Measurements from ENCODE around the gene CLRN3.
A peak's percentile ranks its signal among the peaks of the same experiment; 100 is the strongest.

The CLRN3 gene

GRCh38 chr10:127892743-127893142 is at the start of gene CLRN3:
CLRN3 (minus strand) TSS chr10:127892941; CDS start chr10:127892784, 157 bp downstream.
- no peak for DNase-seq

DNA sequence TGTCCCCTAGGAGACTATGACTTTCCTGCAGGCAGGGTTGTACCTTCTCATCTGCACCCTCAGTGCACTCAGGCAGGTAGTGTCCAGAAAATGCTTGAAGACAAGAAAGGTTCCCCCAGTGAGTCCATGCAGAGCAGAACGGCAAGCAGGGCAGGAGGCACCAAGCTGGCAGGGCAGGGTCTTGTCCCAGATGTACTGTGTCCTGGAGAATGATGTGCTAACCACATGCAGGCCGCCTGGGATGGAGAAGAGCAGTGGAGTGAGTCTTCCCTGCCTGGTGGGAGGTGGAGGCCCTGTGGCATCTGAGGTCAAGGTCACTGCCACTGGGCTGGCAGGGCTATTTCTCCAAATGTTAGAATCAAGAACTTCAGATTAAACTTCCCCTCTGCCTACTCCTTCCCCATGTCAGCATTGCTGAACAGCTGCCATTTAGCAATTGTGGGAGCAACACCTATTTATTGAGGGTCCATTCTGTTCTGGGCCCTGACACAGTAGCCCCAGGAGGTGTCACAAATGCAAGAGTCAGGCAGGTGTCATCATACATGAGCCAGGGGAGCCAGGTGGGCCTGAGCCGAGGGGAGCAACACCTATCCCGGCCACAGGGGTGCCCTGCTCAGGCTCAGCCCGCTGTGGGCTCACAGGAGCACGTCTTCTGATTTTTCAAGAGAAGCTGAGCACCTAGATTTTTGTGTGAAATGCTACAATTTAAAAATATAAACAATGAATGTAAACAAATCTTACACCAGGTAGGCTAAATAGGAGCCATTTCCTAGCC is 48.3 kb upstream of the CLRN3 start:
- no peak for DNase-seq

GRCh38 chr10:127939786-127940330 is 47.1 kb upstream of the CLRN3 start:
- DNase-seq: no peak

- no peak for DNase-seq
Observed at GRCh38 chr10:127937915-127938463, 45.2 kb upstream of the CLRN3 start.

GRCh38 chr10:127937069-127937468 is 44.3 kb upstream of the CLRN3 start:
- DNase-seq: no peak

- no peak for DNase-seq
Observed at GRCh38 chr10:127935071-127935561, 42.4 kb upstream of the CLRN3 start.

- DNase-seq: no peak
Observed at GRCh38 chr10:127934383-127934782, 41.6 kb upstream of the CLRN3 start.

- DNase-seq: no peak
Observed at GRCh38 chr10:127933271-127933670, 40.5 kb upstream of the CLRN3 start.

GRCh38 chr10:127932521-127933270 is 40.0 kb upstream of the CLRN3 start:
- no peak for DNase-seq

DNA sequence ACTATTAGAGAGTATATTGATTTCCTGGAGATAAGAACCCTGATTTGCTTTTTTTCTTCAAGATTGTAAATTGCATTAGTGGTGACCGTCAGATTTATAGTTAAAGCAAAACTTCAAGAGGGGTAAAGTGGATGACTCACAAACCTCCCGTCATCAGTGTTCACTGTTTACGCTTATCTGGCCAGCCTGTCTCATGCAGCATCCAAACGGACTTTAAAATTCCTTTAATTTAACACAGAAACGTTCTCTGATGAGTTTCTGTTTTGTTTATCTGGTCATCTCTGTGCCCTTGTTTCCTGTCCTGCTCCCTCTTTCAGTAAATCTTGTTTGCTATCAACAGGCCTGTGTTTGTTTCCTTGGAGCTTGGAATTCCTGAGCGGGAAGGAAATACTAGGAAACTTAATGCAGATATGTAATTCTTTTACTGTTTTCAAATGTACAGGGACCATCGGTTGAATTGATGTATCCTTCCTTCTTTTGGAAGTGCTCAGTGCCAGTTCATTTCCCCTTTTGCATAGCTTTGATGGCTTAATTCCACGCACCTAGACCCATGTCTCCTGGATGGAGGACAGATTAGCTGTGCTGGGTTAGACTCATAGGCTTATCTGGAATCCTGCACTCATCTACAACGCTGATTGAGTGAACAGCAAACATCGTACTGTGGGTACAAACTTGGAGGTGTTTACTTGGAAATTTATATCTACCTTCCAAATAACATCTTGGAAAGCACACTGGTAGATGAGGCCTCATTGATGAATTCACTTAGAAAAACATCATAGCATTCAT is 35.5 kb upstream of the CLRN3 start:
- no peak for DNase-seq

- DNase-seq: no peak
Observed at GRCh38 chr10:127926455-127926854, 33.7 kb upstream of the CLRN3 start.

DNA sequence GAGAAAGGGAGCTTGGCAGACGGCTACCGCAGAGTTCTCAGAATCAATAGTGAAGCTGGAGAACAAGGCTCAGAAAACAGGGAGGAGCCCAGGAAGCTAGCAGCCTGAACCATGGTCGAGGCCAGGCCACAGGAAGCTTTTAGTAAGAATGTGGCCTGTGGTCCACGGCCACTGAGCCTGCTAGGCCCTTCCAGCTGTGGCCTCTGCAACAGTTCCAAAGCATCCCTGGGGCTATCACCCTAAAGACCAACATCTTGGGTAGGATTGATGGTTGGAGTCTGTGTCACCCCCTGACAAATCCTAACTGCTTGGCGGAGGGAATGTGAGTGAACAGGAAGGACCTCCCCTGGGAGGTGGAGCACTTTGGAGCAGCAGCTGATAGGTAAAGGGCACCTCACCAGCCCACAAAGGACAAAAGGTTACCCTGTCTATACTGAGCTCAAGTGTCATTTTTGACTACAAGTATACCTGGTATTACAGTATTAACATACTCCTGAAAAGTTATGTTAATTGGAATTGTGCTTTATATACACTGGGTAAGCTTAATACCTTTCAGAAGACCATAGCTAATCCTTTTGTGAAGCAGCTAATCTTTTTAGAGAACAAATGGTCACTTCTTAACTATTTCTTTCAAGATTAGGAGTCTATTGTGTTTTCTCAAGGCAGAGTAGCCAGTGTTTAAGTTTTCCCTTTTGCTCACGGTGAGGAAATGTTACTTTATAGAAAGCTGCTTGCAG is 32.9 kb upstream of the CLRN3 start:
- no peak for DNase-seq

- no peak for DNase-seq
Observed at GRCh38 chr10:127923646-127924045, 30.9 kb upstream of the CLRN3 start.

DNA sequence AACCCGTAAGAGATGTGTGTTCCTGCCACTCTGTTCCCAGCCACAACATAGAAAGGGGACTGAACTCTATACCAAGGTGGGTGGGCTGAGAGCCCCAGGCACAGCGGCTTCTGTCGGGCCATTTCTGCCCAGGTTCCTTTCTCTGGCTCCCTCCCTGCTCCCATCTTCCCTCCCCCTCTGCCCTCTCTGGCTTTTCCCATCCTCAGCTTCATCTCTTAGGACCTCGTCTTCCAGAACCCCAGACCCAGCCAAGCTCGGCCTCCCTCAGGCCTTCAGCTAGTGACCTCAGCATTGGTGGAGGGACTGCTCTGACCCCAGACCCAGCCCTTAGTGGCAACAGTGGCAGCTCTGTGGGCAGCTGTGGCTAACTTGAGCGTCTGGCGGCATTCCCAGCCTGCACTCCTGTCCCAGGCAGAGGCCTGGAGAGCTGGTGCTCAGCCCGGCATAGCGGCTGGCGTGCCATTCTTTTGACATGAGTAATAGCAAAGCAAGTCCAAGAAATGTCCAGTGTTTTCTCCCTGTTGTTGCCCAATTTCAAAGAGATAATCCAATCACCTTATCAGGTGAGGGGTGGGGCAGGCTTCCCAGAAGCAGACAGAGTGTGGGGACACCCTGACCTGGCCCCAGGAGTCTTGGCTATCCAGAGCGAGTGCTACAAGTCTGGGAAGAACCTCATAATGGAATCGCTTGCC is 30.1 kb upstream of the CLRN3 start:
- DNase-seq: peak; percentile 68

GRCh38 chr10:127922206-127922605 is 29.5 kb upstream of the CLRN3 start:
- no peak for DNase-seq

DNA sequence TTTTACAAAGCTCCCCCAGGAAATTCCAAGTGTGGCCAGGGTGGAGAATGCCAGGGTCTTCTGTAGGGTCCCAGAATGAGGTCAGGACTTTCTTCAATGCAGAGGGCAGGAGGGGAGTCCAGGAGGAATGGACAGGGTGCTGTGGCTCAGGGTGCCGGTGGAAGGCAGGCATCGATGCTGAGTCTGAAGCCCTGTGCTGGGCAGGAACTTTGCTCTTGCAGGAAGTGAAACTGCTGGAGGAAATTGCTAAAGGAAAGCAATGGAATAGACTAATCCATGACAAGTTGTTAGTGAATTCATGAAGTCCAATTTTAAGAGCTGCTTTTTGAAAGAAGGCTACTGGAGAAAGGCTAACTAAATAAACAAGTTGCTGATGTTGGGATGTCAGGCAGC is 29.0 kb upstream of the CLRN3 start:
- no peak for DNase-seq

DNA sequence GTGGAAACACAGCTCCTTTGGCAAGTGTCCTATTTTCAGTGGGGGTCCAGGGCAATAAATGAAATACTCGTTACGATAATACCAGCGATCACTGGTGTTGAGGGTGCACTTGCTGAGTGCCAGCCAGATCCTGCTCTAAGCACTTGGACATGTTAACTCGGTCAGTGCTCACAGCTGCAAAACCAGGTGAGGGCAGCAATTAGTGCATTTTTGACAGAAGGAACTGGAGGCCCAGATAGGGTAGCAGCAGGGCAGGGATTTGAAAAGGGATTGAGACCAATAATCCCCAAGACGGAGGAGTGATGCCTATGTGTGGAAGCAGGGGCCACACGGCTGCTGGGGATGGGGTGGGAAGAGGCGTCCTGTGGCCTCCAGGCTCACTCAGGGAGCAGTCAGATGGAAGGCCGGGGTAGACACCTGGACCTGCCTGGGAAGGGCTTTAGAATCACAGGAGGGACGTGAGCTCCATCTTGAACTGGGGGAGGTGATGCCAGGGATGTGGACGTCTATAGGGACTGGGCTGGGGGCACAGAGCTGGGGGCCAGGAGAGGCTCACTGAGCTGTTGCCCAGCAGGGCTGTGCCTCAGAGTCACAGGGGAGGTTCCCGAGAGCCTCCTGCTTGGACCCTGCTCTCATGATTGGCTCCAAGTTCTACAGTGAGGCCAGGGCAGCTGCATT is 28.5 kb upstream of the CLRN3 start:
- DNase-seq: no peak

- DNase-seq: no peak
Observed at GRCh38 chr10:127920306-127921074, 27.7 kb upstream of the CLRN3 start.

GRCh38 chr10:127919418-127920271 is 26.9 kb upstream of the CLRN3 start:
- DNase-seq: no peak
